Measurements from ENCODE around the gene CCER1.

CCER1 gene

DNA sequence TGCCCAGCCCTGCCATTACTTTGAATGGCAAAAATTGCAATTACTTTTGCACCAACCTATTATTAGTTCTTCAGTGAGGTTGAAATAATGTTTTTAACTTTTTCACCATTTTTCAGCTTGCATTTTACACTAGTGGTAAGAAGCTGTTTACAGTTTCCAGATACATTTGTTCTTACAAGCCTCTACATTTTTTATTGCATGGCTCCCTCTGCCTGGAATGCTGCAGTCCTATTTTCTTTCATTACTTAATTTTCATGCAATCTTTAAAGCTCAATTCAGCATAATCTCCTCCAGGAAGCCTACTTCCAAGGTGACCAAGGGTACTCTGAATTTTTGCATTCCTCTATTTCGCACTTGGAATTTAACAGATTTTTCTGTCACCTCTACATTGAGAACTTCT lies 33.4 kb downstream of the CCER1 start:
- DNase-seq (ENCODE audit: low spot score): no peak

DNA sequence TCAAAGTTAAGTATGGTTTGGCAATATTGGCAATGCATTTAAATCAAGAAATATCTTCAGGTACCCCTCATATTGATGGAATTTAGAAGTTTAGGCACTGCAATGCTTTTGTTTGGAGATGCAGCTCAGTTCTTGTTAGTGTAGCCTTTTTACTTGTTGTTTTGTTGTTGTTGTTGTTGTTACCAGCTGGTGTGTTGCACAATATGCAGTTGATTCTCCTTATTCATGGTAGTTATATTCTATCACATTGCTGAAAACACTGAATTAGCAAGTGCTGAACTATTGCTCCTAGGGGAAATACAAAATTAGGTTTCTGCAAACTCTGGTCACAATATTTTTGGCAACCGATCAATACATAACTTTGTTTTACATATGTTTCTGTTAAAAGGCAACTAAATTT lies 34.8 kb downstream of the CCER1 start:
- no peak for DNase-seq (ENCODE audit: low spot score)

DNA sequence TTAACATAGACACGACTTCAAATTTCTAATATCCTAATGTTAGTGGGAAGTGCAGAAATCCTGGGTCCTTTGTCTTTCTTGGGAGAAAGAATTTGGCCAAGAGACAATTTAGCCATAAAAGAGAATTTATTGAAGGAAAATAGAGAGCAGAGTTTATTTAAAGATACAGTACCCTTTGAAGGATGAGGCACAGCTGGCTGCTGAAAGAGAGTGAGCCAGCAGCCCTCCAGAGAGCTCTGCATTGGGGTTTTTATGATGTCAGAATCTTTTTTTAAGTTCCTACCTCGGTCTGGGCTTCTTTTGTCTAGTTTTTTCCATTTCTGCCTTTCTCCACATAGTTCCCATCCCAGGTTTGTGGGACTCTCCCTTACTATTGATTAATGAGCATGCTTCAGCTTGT lies 37.5 kb downstream of the CCER1 start:
- no peak for DNase-seq (ENCODE audit: low spot score)

DNA sequence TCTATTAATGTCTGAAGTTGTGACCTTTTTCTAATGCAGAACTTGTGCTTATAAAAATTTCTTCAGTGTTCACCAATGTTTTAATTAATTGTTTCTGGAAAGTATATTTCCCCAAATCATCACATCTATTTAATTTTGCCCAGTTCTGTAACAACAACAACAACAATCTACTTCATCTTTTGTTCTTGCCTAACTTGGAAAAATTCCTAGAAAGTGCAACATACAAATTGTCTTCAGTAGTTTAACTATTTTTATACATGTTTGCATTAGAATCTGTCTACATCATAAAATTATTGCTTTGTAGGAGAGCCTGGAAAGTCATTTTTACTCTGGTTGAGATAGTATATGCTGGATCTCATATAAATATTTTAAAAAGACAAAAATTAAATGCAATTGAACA lies 38.5 kb downstream of the CCER1 start:
- DNase-seq (ENCODE audit: low spot score): no peak

DNA sequence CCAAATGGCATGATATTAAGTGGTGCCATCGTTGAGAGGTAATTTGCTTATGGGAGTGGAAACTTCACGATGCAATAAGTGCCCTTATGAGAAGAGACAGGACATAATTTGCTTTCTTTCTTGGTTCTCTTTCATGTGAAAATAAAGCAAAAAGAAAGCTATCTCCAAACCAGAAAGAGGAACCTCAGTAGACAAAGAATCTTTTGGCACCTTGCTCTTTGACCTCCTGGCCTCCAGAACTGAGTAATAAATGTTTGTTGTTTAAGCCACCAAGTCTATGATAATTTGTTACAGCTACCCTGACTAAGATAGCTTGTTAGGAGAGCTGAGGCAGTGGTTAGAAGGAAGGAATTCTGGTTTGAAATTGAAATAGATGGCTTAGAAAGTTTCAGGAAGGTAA lies 39.6 kb downstream of the CCER1 start:
- DNase-seq (ENCODE audit: low spot score): no peak

DNA sequence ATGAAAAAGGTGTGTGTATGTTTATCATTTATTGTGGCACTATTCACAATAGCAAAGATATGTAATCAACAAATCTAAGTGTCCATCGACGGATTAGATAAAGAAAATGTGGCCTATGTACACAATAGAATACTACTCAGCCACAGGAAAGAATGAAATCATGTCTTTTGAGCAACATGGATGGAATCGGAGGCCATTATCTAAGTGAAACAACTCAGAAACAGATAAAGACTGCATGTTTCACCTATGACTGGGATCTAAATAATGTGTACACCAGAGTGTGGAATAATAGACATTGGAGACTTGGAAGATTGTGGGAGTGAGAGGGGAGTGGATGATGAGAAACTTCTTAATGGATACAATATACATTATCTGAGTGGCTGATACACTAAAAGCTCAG lies 44.0 kb downstream of the CCER1 start:
- no peak for DNase-seq (ENCODE audit: low spot score)

DNA sequence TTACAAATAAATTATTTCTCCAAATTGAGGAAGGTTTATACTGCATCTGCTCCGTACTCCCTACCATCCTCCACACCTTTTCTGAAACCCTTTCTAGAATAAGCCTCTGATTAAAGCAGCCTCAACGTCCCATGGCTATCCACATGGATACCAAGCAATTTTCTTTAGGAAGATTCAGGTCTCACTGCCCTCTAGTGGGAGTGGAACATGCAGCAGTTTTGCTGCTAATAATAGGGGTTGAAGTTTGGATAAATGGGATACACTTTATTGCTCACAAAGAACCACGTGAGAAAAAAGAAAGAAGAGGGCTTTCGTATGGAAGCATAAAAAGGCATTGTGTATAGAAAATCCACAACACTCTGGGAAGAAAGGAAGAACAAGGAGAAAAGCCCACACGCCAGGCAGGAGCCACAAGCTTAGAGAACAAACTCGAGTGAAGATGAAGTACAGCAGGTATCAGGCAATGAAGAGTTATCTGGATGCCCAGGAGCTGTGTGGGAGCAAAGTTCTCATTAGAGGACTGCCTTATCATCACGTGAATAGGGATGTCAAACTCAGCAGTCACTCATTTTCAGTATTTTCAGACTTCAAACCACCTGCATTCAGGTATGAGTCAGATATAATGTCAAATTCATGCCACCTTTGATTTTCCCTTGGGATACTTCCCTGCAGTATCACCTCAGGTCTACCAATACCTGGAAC lies 45.8 kb downstream of the CCER1 start:
- DNase-seq (ENCODE audit: low spot score): peak; percentile 14

DNA sequence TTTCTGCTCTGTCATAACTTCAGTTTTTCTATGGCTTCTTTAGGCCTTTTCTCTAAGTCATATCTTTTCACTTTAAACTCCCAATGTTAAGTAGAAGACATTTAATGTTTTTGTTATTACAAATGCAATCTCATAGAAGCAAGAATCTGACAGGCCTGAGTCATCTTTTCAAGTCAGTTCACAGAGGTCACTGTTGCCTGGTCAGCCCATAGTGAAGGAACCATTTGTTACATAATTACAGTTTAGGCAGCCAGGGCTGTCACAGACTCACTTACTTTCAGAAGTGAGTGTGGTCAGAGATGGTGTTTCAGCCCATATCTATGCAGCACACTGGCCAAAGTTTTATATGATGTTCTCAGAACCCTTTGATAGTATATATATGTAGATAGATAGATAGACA lies 46.5 kb downstream of the CCER1 start:
- DNase-seq (ENCODE audit: low spot score): no peak

DNA sequence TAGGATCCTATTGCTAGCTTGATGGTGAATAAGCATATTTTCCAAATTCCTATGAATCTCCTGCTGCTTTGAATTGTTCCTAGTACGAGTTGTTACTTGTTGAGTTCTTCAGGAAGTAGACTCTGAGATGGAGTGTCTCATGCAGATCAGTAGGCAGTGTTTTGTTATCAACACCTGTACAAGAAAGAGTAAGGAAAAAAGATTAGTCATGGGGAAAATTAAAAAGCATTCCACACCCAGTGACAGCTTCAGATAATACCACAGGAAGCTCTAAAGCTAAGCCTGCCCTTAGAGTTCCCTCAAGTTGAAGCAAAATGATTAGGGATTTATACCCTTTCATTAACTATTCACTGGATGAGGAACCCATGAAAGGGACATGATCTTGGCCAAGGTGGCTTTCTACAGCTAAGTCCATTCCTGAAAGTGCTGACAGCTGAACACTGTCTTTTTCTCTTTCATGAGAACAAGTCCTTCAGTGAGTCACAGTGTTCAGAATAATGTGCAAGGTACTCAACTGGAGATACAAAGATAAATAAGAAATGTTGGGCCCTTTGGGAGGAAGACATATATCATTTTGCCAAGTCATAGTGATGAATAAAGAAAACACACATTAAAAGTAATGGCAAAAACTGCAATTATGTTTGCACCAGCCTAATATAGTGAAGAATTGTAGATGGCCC lies 49.1 kb downstream of the CCER1 start:
- no peak for DNase-seq (ENCODE audit: low spot score)

DNA sequence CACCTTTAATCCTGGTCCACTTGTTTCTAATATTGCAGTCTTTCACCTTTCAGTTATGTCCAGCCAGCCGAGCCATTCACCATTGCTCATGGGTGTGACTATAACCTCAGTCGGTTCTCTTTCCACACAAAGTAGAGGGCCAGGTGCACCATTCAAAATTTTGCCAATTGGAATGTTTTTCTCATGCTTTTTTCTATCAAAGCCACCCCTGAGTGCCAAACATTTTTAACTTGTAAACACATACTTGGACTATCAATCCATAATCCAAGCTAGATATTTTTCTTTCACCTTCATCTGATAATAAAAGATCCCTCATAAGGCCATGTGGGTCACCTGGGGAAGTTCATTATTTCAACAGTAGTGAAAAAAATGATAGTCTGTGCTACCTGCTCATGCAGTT lies 52.4 kb downstream of the CCER1 start:
- DNase-seq (ENCODE audit: low spot score): no peak

All from putamen (tissue), 1 donor.